Ascending aorta (tissue), 2 donors: Measurements from ENCODE around the gene CFAP157. TPM values are rescaled to one million over a fixed set of nuclear protein-coding genes. Genes with fewer than 3 reads are reported as not detected.

Experiments
- DNase-seq, 2 donors: peaks; one replicate each; pipeline ENCODE4 v3.0.0-alpha.2; 2019; ENCODE audit warnings: low spot score in 2 of 2
- H3K27ac ChIP-seq, 2 donors: fragments of 200-600 bp; sonication (generic); one replicate each; pipeline ENCODE4 v1.5.1; 2016 to 2017; ENCODE audit warnings: mild to moderate bottlenecking in 1 of 2
- H3K27me3 ChIP-seq: fragments of 200-600 bp; sonication (generic); one replicate; pipeline ENCODE4 v1.5.1; 2017
- H3K36me3 ChIP-seq, 2 donors: fragments of 200-600 bp; sonication (generic); one replicate each; pipeline ENCODE4 v1.5.1; 2016
- H3K4me1 ChIP-seq, 2 donors: fragments of 200-600 bp; sonication (generic); one replicate each; pipeline ENCODE4 v1.5.1; 2016 to 2017; ENCODE audit warnings: mild to moderate bottlenecking in 1 of 2
- H3K4me3 ChIP-seq, 2 donors: fragments of 200-600 bp; sonication (generic); one replicate each; pipeline ENCODE4 v1.5.1; 2016 to 2017; ENCODE audit warnings: mild to moderate bottlenecking in 1 of 2
- H3K9me3 ChIP-seq, 2 donors: fragments of 200-600 bp; sonication (generic); one replicate each; pipeline ENCODE4 v1.5.1; 2016
- CTCF ChIP-seq, 3 experiments: fragments of 200-600 bp in 2 of 3; fragments of 450-650 bp in 1 of 3; sonication (generic) in 2 of 3; IDR thresholded peaks; one replicate each; pipeline ENCODE4 v1.5.1; 2016 to 2019; ENCODE audit warnings: antibody characterized with exemption in 3 of 3, mild to moderate bottlenecking in 1 of 3, moderate library complexity in 1 of 3
- intact Hi-C: fragments of 100-400 bp; cut with DNase I; formaldehyde crosslinking; loops from one replicate; pipeline ENCODE4 v1.15.1; 2023
- total RNA-seq: library from RNA; depleted of rRNA; stranded (reverse); fragments of >200 nt; gene quantifications from one replicate; pipeline ENCODE4 v1.1.0, GENCODE V29; 2016

Gene CFAP157
- total RNA-seq, 1 donor from 2014 or later: not detected

- Histone ChIP-seq H3K27me3 (no peaks in the 10 kb centered on the region), H3K4me3 (no peak overlapping the region), H3K4me1 (no peaks in the 10 kb centered on the region), H3K9me3 (no peaks in the 10 kb centered on the region), H3K36me3 (no peaks in the 10 kb centered on the region), H3K27ac (no peak overlapping the region)
- intact Hi-C loops: no loop called here
- DNase-seq: no peak
- TF ChIP-seq CTCF (IDR thresholded peaks at IDR 0.05): no peak
Measured at GRCh38 chr9:127761061-127761460, 54.3 kb downstream of the CFAP157 start.

- intact Hi-C loops: no loop called here
Measured at GRCh38 chr9:127761491-127761956, 54.7 kb downstream of the CFAP157 start.

GRCh38 chr9:127762111-127762676 is 55.4 kb downstream of the CFAP157 start:
- intact Hi-C loops: no loop called here
- no peak for TF ChIP-seq CTCF (IDR thresholded peaks at IDR 0.05)
- Histone ChIP-seq H3K27ac (peak overlapping the region; percentile 6 to 56), H3K9me3 (no peaks in the 10 kb centered on the region), H3K36me3 (no peaks in the 10 kb centered on the region), H3K27me3 (no peaks in the 10 kb centered on the region), H3K4me1 (no peaks in the 10 kb centered on the region), H3K4me3 (no peak overlapping the region)
- no peak for DNase-seq

More at GRCh38 chr9:127761491-127761956, 54.7 kb downstream of the CFAP157 start:
- Histone ChIP-seq H3K9me3 (no peaks in the 10 kb centered on the region), H3K27ac (peak overlapping the region; percentile 6 to 31), H3K36me3 (no peaks in the 10 kb centered on the region), H3K27me3 (no peaks in the 10 kb centered on the region), H3K4me1 (no peaks in the 10 kb centered on the region), H3K4me3 (no peak overlapping the region)
- TF ChIP-seq CTCF (IDR thresholded peaks at IDR 0.05): no peak
- no peak for DNase-seq

- no peak overlapping the region for H3K4me3 ChIP-seq
- H3K9me3 ChIP-seq: no peaks in the 10 kb centered on the region
- intact Hi-C loops: no loop called here
Measured at GRCh38 chr9:127763918-127764384, 57.2 kb downstream of the CFAP157 start.

GRCh38 chr9:127765418-127765817 is 58.6 kb downstream of the CFAP157 start:
- no peaks in the 10 kb centered on the region for H3K9me3 ChIP-seq
- H3K36me3 ChIP-seq: no peaks in the 10 kb centered on the region
- DNase-seq: no peak
- intact Hi-C loops: no loop called here
- peaks cover 0 to 3% of the 10 kb centered on the region in 2 donors for H3K4me1 ChIP-seq
- no peaks in the 10 kb centered on the region for H3K27me3 ChIP-seq
- no peak overlapping the region for H3K4me3 ChIP-seq
- peak overlapping the region in 1 of 2 donors; percentile 1 for H3K27ac ChIP-seq
- no peak for TF ChIP-seq CTCF (IDR thresholded peaks at IDR 0.05)

More at GRCh38 chr9:127763918-127764384, 57.2 kb downstream of the CFAP157 start:
- peak overlapping the region in 1 of 2 donors; percentile 63 for H3K27ac ChIP-seq
- H3K27me3 ChIP-seq: no peaks in the 10 kb centered on the region
- no peaks in the 10 kb centered on the region for H3K4me1 ChIP-seq
- peak in 1 of 3 experiments; percentile 25 for TF ChIP-seq CTCF (IDR thresholded peaks at IDR 0.05)
- DNase-seq: no peak
- no peaks in the 10 kb centered on the region for H3K36me3 ChIP-seq

Other genes starting within 250 kb of the CFAP157 start
- gene STXBP1, start 94.7 kb upstream of the CFAP157 start, total RNA-seq: 29.3 TPM
- gene PTRH1, start 8.7 kb downstream of the CFAP157 start, total RNA-seq: 5.4 TPM
- not detected for gene TTC16, start 9.1 kb downstream of the CFAP157 start, total RNA-seq
- not detected for gene TOR2A, start 28.3 kb downstream of the CFAP157 start, total RNA-seq
- 49.5 TPM for gene SH2D3C, start 71.7 kb downstream of the CFAP157 start, total RNA-seq
- 470 TPM for gene CDK9, start 79.0 kb downstream of the CFAP157 start, total RNA-seq
- gene FPGS, start 95.9 kb downstream of the CFAP157 start, total RNA-seq: 286 TPM
- 675 TPM for gene ENG, start 147.7 kb downstream of the CFAP157 start, total RNA-seq
- 64.5 TPM for gene AK1, start 170.7 kb downstream of the CFAP157 start, total RNA-seq
- gene ST6GALNAC6, start 192.6 kb downstream of the CFAP157 start, total RNA-seq: 172 TPM
- 134 TPM for gene ST6GALNAC4, start 210.1 kb downstream of the CFAP157 start, total RNA-seq
- gene PIP5KL1, start 223.8 kb downstream of the CFAP157 start, total RNA-seq: not detected
- 18.2 TPM for gene DPM2, start 230.9 kb downstream of the CFAP157 start, total RNA-seq